Endometrial microvascular endothelial cells (primary cell): Measurements from ENCODE around the gene ZIM2. TPM values are rescaled to one million over a fixed set of nuclear protein-coding genes. Genes with fewer than 3 reads are reported as not detected.

Experiments used
- in situ Hi-C: cut with HindIII; loops from 2 replicates; pipeline ENCODE4 v1.10.0; 2017; ENCODE audit warnings: low sequenced_read_pairs, low pct_unique_long_range_greater_than_20kb; ENCODE audit errors: inconsistent ontology term
- total RNA-seq: library from RNA; depleted of rRNA; stranded (reverse); fragments of >200 nt; gene quantifications from one replicate; pipeline ENCODE4 v1.2.3, GENCODE V29; 2015; ENCODE audit errors: inconsistent ontology term

ZIM2 gene
- total RNA-seq, 1 donor from 2014 or later: not detected

- in situ Hi-C loops: no loop called here
Measured at GRCh38 chr19:56819166-56819565, 21.4 kb downstream of the ZIM2 start.

- in situ Hi-C loops: no loop called here
Measured at GRCh38 chr19:56814656-56815055, 25.9 kb downstream of the ZIM2 start.

GRCh38 chr19:56813531-56813930 is 27.0 kb downstream of the ZIM2 start:
- in situ Hi-C loops: no loop called here

GRCh38 chr19:56811480-56811879 is 29.0 kb downstream of the ZIM2 start:
- in situ Hi-C loops: no loop called here

- in situ Hi-C loops: no loop called here
Measured at GRCh38 chr19:56810260-56810659, 30.3 kb downstream of the ZIM2 start.

GRCh38 chr19:56808717-56809392 is 31.7 kb downstream of the ZIM2 start:
- in situ Hi-C loops: no loop called here

- in situ Hi-C loops: no loop called here
Measured at GRCh38 chr19:56806639-56807038, 33.9 kb downstream of the ZIM2 start.

GRCh38 chr19:56778351-56778750 is 62.2 kb downstream of the ZIM2 start:
- in situ Hi-C loops: no loop called here

GRCh38 chr19:56769650-56770049 is 70.9 kb downstream of the ZIM2 start:
- in situ Hi-C loops: no loop called here

GRCh38 chr19:56765137-56765536 is 75.4 kb downstream of the ZIM2 start:
- in situ Hi-C loops: no loop called here

GRCh38 chr19:56764196-56764695 is 76.3 kb downstream of the ZIM2 start:
- in situ Hi-C loops: no loop called here

- in situ Hi-C loops: no loop called here
Measured at GRCh38 chr19:56760842-56761241, 79.7 kb downstream of the ZIM2 start.

- in situ Hi-C loops: no loop called here
Measured at GRCh38 chr19:56759531-56759930, 81.0 kb downstream of the ZIM2 start.

GRCh38 chr19:56751078-56751489 is 89.4 kb downstream of the ZIM2 start:
- in situ Hi-C loops: no loop called here

- in situ Hi-C loops: no loop called here
Measured at GRCh38 chr19:56750658-56751057, 89.9 kb downstream of the ZIM2 start.

- in situ Hi-C loops: no loop called here
Measured at GRCh38 chr19:56748378-56748777, 92.1 kb downstream of the ZIM2 start.

GRCh38 chr19:56746367-56746766 is 94.2 kb downstream of the ZIM2 start:
- in situ Hi-C loops: no loop called here

- in situ Hi-C loops: no loop called here
Measured at GRCh38 chr19:56740501-56740900, 100.0 kb downstream of the ZIM2 start.

GRCh38 chr19:56736571-56736970 is 104.0 kb downstream of the ZIM2 start:
- in situ Hi-C loops: no loop called here

- in situ Hi-C loops: no loop called here
Measured at GRCh38 chr19:56732976-56733375, 107.5 kb downstream of the ZIM2 start.

GRCh38 chr19:56727677-56728076 is 112.8 kb downstream of the ZIM2 start:
- in situ Hi-C loops: no loop called here
